Nephron (organoid): Measurements from ENCODE around the gene FLOT1.

Experiments
- H3K27ac Mint-ChIP-seq, 3 experiments: 2 replicates each; pipeline ENCODE4 v1.8.0; 2020; ENCODE audit warnings: mixed read lengths in 3 of 3, mild to moderate bottlenecking in 2 of 3, moderate library complexity in 1 of 3
- H3K27me3 Mint-ChIP-seq: 2 replicates; pipeline ENCODE4 v1.8.0; 2021; ENCODE audit warnings: low read depth, mild to moderate bottlenecking, moderate library complexity, mixed read lengths
- H3K36me3 Mint-ChIP-seq: 2 replicates; pipeline ENCODE4 v1.8.0; 2020; ENCODE audit warnings: low read depth, mixed read lengths
- H3K4me1 Mint-ChIP-seq: 2 replicates; pipeline ENCODE4 v1.8.0; 2020; ENCODE audit warnings: mixed read lengths
- H3K4me3 Mint-ChIP-seq, 3 experiments: 2 replicates each; pipeline ENCODE4 v1.8.0; 2020; ENCODE audit warnings: mild to moderate bottlenecking in 3 of 3, mixed read lengths in 3 of 3, moderate library complexity in 2 of 3
- H3K9me3 Mint-ChIP-seq: 2 replicates; pipeline ENCODE4 v1.8.0; 2020; ENCODE audit warnings: mixed read lengths
- CTCF ChIP-seq, 3 experiments: fragments of 200-600 bp; sonication (generic); IDR thresholded peaks; one replicate each; pipeline ENCODE4 v1.5.0; 2021; ENCODE audit warnings: antibody characterized with exemption in 3 of 3; ENCODE audit not compliant: unreplicated experiment in 3 of 3

Gene FLOT1

GRCh38 chr6:30683183-30683979, 59.1 kb downstream of the FLOT1 start:
- H3K9me3 Mint-ChIP-seq = no peaks in the 10 kb centered on the region

GRCh38 chr6:30682143-30683117, 60.1 kb downstream of the FLOT1 start:
- Mint-ChIP-seq H3K4me3 (peak overlapping the region; percentile 82 to 89 (median 89)), H3K9me3 (no peaks in the 10 kb centered on the region), H3K27ac (peak overlapping the region; percentile 53 to 82 (median 62)), H3K4me1 (peaks cover 67% of the 10 kb centered on the region), H3K36me3 (peaks cover 25% of the 10 kb centered on the region), H3K27me3 (no peaks in the 10 kb centered on the region)
- no peak for TF ChIP-seq CTCF (IDR thresholded peaks at IDR 0.05; ENCODE audit: unreplicated experiment in 3 of 3)

More at GRCh38 chr6:30683183-30683979, 59.1 kb downstream of the FLOT1 start:
- peaks cover 25% of the 10 kb centered on the region for H3K36me3 Mint-ChIP-seq
- H3K4me3 Mint-ChIP-seq = peak overlapping the region; percentile 82 to 89 (median 89)
- no peak for TF ChIP-seq CTCF (IDR thresholded peaks at IDR 0.05; ENCODE audit: unreplicated experiment in 3 of 3)
- H3K27ac Mint-ChIP-seq = peak overlapping the region; percentile 53 to 82 (median 62)
- H3K4me1 Mint-ChIP-seq = peaks cover 77% of the 10 kb centered on the region
- no peaks in the 10 kb centered on the region for H3K27me3 Mint-ChIP-seq

GRCh38 chr6:30681766-30682142, 60.7 kb downstream of the FLOT1 start:
- no peaks in the 10 kb centered on the region for H3K27me3 Mint-ChIP-seq
- no peak for TF ChIP-seq CTCF (IDR thresholded peaks at IDR 0.05; ENCODE audit: unreplicated experiment in 3 of 3)
- peak overlapping the region; percentile 53 to 62 (median 57) for H3K27ac Mint-ChIP-seq

GRCh38 chr6:30679765-30680535, 62.5 kb downstream of the FLOT1 start:
- Mint-ChIP-seq H3K4me3 (peak overlapping the region; percentile 57 to 68 (median 64)), H3K36me3 (peaks cover 34% of the 10 kb centered on the region), H3K4me1 (peaks cover 54% of the 10 kb centered on the region), H3K27ac (peak overlapping the region; percentile 51 to 73 (median 63)), H3K27me3 (no peaks in the 10 kb centered on the region), H3K9me3 (no peaks in the 10 kb centered on the region)
- TF ChIP-seq CTCF (IDR thresholded peaks at IDR 0.05; ENCODE audit: unreplicated experiment in 3 of 3) = no peak

More at GRCh38 chr6:30681766-30682142, 60.7 kb downstream of the FLOT1 start:
- H3K9me3 Mint-ChIP-seq = no peaks in the 10 kb centered on the region
- peak overlapping the region; percentile 82 to 89 (median 89) for H3K4me3 Mint-ChIP-seq
- peaks cover 29% of the 10 kb centered on the region for H3K36me3 Mint-ChIP-seq
- peaks cover 67% of the 10 kb centered on the region for H3K4me1 Mint-ChIP-seq

- H3K27ac Mint-ChIP-seq = peak overlapping the region in 2 of 3 experiments; percentile 51 to 73
- peaks cover 48% of the 10 kb centered on the region for H3K4me1 Mint-ChIP-seq
- no peaks in the 10 kb centered on the region for H3K27me3 Mint-ChIP-seq
- TF ChIP-seq CTCF (IDR thresholded peaks at IDR 0.05; ENCODE audit: unreplicated experiment in 3 of 3) = peak; percentile 87 to 93 (median 91)
- peak overlapping the region in 2 of 3 experiments; percentile 60 to 65 for H3K4me3 Mint-ChIP-seq
- H3K36me3 Mint-ChIP-seq = peaks cover 33% of the 10 kb centered on the region
- no peaks in the 10 kb centered on the region for H3K9me3 Mint-ChIP-seq
Observed at GRCh38 chr6:30678964-30679726, 63.3 kb downstream of the FLOT1 start.
